ENCODE data around the gene WIZ.

DNA sequence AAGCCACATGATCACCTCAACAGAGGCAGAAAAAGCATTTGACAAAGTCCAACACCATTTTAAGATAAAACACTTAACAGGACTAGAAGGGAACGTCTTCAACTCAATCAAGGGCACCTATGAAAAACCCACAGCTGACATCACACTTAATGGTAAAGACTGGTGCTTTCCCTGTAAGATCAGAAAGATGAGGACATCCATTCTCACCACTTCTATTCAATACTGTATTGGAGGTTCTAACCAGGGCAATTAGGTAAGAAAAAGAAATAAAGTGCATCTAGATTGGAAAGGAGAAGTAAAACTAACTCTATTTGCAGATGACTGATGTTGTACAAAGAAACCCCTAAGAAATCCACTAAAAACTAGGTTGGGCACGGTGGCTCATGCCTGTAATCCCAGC lies 58.9 kb downstream of the WIZ start:
- TF ChIP-seq, protein P1, sequence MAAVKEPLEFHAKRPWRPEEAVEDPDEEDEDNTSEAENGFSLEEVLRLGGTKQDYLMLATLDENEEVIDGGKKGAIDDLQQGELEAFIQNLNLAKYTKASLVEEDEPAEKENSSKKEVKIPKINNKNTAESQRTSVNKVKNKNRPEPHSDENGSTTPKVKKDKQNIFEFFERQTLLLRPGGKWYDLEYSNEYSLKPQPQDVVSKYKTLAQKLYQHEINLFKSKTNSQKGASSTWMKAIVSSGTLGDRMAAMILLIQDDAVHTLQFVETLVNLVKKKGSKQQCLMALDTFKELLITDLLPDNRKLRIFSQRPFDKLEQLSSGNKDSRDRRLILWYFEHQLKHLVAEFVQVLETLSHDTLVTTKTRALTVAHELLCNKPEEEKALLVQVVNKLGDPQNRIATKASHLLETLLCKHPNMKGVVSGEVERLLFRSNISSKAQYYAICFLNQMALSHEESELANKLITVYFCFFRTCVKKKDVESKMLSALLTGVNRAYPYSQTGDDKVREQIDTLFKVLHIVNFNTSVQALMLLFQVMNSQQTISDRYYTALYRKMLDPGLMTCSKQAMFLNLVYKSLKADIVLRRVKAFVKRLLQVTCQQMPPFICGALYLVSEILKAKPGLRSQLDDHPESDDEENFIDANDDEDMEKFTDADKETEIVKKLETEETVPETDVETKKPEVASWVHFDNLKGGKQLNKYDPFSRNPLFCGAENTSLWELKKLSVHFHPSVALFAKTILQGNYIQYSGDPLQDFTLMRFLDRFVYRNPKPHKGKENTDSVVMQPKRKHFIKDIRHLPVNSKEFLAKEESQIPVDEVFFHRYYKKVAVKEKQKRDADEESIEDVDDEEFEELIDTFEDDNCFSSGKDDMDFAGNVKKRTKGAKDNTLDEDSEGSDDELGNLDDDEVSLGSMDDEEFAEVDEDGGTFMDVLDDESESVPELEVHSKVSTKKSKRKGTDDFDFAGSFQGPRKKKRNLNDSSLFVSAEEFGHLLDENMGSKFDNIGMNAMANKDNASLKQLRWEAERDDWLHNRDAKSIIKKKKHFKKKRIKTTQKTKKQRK (IDR thresholded peaks at IDR 0.05; ENCODE audit: borderline replicate concordance, low read depth, low read length) = no peak
- TF ChIP-seq, protein P2, sequence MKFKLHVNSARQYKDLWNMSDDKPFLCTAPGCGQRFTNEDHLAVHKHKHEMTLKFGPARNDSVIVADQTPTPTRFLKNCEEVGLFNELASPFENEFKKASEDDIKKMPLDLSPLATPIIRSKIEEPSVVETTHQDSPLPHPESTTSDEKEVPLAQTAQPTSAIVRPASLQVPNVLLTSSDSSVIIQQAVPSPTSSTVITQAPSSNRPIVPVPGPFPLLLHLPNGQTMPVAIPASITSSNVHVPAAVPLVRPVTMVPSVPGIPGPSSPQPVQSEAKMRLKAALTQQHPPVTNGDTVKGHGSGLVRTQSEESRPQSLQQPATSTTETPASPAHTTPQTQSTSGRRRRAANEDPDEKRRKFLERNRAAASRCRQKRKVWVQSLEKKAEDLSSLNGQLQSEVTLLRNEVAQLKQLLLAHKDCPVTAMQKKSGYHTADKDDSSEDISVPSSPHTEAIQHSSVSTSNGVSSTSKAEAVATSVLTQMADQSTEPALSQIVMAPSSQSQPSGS (CRISPR knock-in tag; IDR thresholded peaks at IDR 0.05) = no peak
- TF ChIP-seq ILF3 (IDR thresholded peaks at IDR 0.05; ENCODE audit: borderline replicate concordance) = no peak
- TF ChIP-seq, protein P3, sequence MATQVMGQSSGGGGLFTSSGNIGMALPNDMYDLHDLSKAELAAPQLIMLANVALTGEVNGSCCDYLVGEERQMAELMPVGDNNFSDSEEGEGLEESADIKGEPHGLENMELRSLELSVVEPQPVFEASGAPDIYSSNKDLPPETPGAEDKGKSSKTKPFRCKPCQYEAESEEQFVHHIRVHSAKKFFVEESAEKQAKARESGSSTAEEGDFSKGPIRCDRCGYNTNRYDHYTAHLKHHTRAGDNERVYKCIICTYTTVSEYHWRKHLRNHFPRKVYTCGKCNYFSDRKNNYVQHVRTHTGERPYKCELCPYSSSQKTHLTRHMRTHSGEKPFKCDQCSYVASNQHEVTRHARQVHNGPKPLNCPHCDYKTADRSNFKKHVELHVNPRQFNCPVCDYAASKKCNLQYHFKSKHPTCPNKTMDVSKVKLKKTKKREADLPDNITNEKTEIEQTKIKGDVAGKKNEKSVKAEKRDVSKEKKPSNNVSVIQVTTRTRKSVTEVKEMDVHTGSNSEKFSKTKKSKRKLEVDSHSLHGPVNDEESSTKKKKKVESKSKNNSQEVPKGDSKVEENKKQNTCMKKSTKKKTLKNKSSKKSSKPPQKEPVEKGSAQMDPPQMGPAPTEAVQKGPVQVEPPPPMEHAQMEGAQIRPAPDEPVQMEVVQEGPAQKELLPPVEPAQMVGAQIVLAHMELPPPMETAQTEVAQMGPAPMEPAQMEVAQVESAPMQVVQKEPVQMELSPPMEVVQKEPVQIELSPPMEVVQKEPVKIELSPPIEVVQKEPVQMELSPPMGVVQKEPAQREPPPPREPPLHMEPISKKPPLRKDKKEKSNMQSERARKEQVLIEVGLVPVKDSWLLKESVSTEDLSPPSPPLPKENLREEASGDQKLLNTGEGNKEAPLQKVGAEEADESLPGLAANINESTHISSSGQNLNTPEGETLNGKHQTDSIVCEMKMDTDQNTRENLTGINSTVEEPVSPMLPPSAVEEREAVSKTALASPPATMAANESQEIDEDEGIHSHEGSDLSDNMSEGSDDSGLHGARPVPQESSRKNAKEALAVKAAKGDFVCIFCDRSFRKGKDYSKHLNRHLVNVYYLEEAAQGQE (IDR thresholded peaks at IDR 0.05; ENCODE audit: borderline replicate concordance) = no peak
- TF ChIP-seq, protein P3 (CRISPR knock-in tag; IDR thresholded peaks at IDR 0.05; ENCODE audit: low read depth) = no peak

Data from K562 (cell line).